ENCODE results near the gene PEX1. TPM values are rescaled to one million over a fixed set of nuclear protein-coding genes. Genes with fewer than 3 reads are reported as not detected.

The PEX1 gene
- total and polyA plus RNA-seq, 2 donors (not counting 3 experiments of a cell fraction or from before 2014, with no cell fraction given) = 8.4 to 11.7 TPM

- Histone ChIP-seq H2AFZ (ENCODE audit: low read depth, low read length) (no peak overlapping the region), H3K27me3 (ENCODE audit: control insufficient read depth in 2 of 2, insufficient read depth in 2 of 2, low read length in 2 of 2) (no peaks in the 10 kb centered on the region), H3K36me3 (ENCODE audit: control insufficient read depth in 2 of 2, extremely low read depth in 1 of 2, insufficient read depth in 2 of 2, low read length in 2 of 2) (peaks cover 3 to 5% of the 10 kb centered on the region in 2 experiments), H3K27ac (ENCODE audit: insufficient read depth, low read depth, low read length) (no peak overlapping the region), H3K9ac (replicated peaks; ENCODE audit: extremely low read depth, insufficient read depth, low read length) (no peak overlapping the region), H3K4me2 (ENCODE audit: insufficient read depth, low read length) (no peak overlapping the region), H4K20me1 (replicated peaks; ENCODE audit: control insufficient read depth, extremely low read depth, insufficient read depth, low read length) (no peaks in the 10 kb centered on the region), H3K4me1 (ENCODE audit: control insufficient read depth, extremely low read depth, insufficient read depth, low read length) (peaks cover 5% of the 10 kb centered on the region), H3K4me3 (replicated peaks in 1 of 3; ENCODE audit: insufficient read depth in 1 of 3, low read depth in 1 of 3, low read length in 3 of 3) (no peak overlapping the region), H3K9me1 (replicated peaks; ENCODE audit: control insufficient read depth, extremely low read depth, insufficient read depth, low read length) (no peaks in the 10 kb centered on the region), H3K9me3 (replicated peaks; ENCODE audit: control insufficient read depth, insufficient read depth, low read length) (no peaks in the 10 kb centered on the region), H3K79me2 (ENCODE audit: control insufficient read depth, insufficient read depth, low read length) (no peaks in the 10 kb centered on the region)
- no peak for TF ChIP-seq FOS (IDR thresholded peaks at IDR 0.05; ENCODE audit: borderline replicate concordance, insufficient read depth, low read length)
- TF ChIP-seq GATA2 (IDR thresholded peaks at IDR 0.05; ENCODE audit: insufficient read depth, insufficient read length, low read depth, low read length) = no peak
- TF ChIP-seq, protein P1, sequence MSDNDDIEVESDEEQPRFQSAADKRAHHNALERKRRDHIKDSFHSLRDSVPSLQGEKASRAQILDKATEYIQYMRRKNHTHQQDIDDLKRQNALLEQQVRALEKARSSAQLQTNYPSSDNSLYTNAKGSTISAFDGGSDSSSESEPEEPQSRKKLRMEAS (IDR thresholded peaks at IDR 0.05; ENCODE audit: insufficient read depth, insufficient read length) = no peak
- no peak for TF ChIP-seq JUN (IDR thresholded peaks at IDR 0.05; ENCODE audit: borderline replicate concordance, insufficient read depth, insufficient read length, low read depth)
- no peak for TF ChIP-seq POLR2A (IDR thresholded peaks at IDR 0.05; ENCODE audit: low read depth, low read length)
- TF ChIP-seq EZH2 (IDR thresholded peaks at IDR 0.05; ENCODE audit: borderline replicate concordance, low read depth, low read length, severe bottlenecking) = no peak
- TF ChIP-seq MYC (IDR thresholded peaks at IDR 0.05; ENCODE audit: low read depth, low read length) = no peak
- TF ChIP-seq POLR2AphosphoS5 (IDR thresholded peaks at IDR 0.05; ENCODE audit: insufficient read depth, low read depth, low read length) = no peak
- TF ChIP-seq, protein P2, sequence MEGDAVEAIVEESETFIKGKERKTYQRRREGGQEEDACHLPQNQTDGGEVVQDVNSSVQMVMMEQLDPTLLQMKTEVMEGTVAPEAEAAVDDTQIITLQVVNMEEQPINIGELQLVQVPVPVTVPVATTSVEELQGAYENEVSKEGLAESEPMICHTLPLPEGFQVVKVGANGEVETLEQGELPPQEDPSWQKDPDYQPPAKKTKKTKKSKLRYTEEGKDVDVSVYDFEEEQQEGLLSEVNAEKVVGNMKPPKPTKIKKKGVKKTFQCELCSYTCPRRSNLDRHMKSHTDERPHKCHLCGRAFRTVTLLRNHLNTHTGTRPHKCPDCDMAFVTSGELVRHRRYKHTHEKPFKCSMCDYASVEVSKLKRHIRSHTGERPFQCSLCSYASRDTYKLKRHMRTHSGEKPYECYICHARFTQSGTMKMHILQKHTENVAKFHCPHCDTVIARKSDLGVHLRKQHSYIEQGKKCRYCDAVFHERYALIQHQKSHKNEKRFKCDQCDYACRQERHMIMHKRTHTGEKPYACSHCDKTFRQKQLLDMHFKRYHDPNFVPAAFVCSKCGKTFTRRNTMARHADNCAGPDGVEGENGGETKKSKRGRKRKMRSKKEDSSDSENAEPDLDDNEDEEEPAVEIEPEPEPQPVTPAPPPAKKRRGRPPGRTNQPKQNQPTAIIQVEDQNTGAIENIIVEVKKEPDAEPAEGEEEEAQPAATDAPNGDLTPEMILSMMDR (IDR thresholded peaks at IDR 0.05; ENCODE audit: extremely low read depth in 1 of 2, insufficient read depth in 1 of 2, low read depth in 1 of 2, low read length in 2 of 2) = no peak
- dilution Hi-C loops (cut with MboI; ENCODE audit: extremely low pct_ligation_motif_present, low sequenced_read_pairs) = no loop called here
- FAIRE-seq (no peak), DNase-seq (ENCODE audit: low read depth, low spot score) (no peak)
- BruUV-seq (replicated peaks) = no TSS peak
- CTCF ChIA-PET = interaction anchor here (0.7 to 3.0 kb wide), 6 partner anchors 10 to 630 kb away, joined by 3 to 50 read pairs (median 18); partner anchors contain the start of gene GATAD1
- POLR2A ChIA-PET = no interaction called here
- intact Hi-C loops (cut with micrococcal nuclease) = no loop called here
Observed at GRCh38 chr7:92460109-92460508, 68.2 kb downstream of the PEX1 start.
